ENCODE data around the gene AK5. TPM values are rescaled to one million over a fixed set of nuclear protein-coding genes. Genes with fewer than 3 reads are reported as not detected.

The AK5 gene
- total and polyA plus RNA-seq, 2 donors (not counting 1 experiment from before 2014, with no cell fraction given) = 0.18 TPM; not detected in 1

DNA sequence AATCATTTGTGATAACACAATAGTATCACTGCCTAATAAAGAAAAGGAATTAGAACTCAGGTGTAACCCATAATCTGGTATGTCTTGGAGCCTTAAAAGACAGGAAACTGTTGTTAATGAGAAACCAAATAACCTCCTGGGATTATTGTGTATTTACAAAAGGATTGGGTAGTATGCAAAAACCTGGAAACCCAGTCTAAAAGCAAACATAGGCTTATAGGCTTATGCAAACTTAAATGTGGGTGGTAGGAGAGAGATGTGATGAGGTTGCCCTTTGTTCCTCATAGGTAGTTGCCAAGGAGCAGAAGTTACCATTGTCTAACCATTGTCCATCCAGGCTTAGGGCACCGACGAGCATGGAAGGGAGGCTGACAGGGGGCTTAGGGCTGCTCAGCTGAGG is 165.8 kb downstream of the AK5 start:
- Histone ChIP-seq H3K9ac (ENCODE audit: low read length) (no peak overlapping the region), H3K4me3 (ENCODE audit: control extremely low read depth in 1 of 5, extremely low read depth in 1 of 5, insufficient read depth in 1 of 5, low read depth in 2 of 5, low read length in 4 of 5) (no peak overlapping the region), H3K9me3 (ENCODE audit: control extremely low read depth in 1 of 3, control insufficient read depth in 2 of 3, insufficient read depth in 1 of 3, low read length in 2 of 3) (no peaks in the 10 kb centered on the region), H2AFZ (ENCODE audit: insufficient read depth, low read depth, low read length, poor library complexity, severe bottlenecking) (no peak overlapping the region), H4K20me1 (ENCODE audit: control insufficient read depth, insufficient read depth, low read length, poor library complexity, severe bottlenecking) (no peaks in the 10 kb centered on the region), H3K27ac (ENCODE audit: low read length in 2 of 2) (no peak overlapping the region), H3K4me1 (ENCODE audit: control insufficient read depth in 2 of 2, insufficient read depth in 2 of 2, low read length in 2 of 2) (no peaks in the 10 kb centered on the region), H3K4me2 (replicated peaks; ENCODE audit: low read depth, low read length, poor library complexity, severe bottlenecking) (no peak overlapping the region), H3K79me2 (ENCODE audit: control insufficient read depth, insufficient read depth, low read length) (no peaks in the 10 kb centered on the region), H3K36me3 (replicated peaks in 1 of 2; ENCODE audit: control extremely low read depth in 1 of 2, control insufficient read depth in 1 of 2, extremely low read depth in 1 of 2, insufficient read depth in 2 of 2, low read length in 1 of 2) (no peaks in the 10 kb centered on the region), H3K27me3 (replicated peaks in 1 of 4; ENCODE audit: control extremely low read depth in 1 of 4, control insufficient read depth in 3 of 4, insufficient read depth in 4 of 4, low read length in 3 of 4) (no peaks in the 10 kb centered on the region)
- H3K27me3 Mint-ChIP-seq = peaks cover 16% of the 10 kb centered on the region
- WGBS (ENCODE audit: insufficient coverage) = 95% methylated on average over 2 of the region's 2 CpGs
- H3K27ac Mint-ChIP-seq = no peak overlapping the region
- DNase-seq (no peak), ATAC-seq (ENCODE audit: low read depth) (no peak)
- H3K4me1 Mint-ChIP-seq = no peaks in the 10 kb centered on the region
- no peak overlapping the region for H3K4me3 Mint-ChIP-seq
- intact Hi-C loops (cut with micrococcal nuclease) = no loop called here
- ChIA-PET CTCF (no interaction called here), POLR2A (no interaction called here)
- H3K9me3 Mint-ChIP-seq (ENCODE audit: insufficient read depth) = no peaks in the 10 kb centered on the region
- TF ChIP-seq EZH2 (IDR thresholded peaks at IDR 0.05; ENCODE audit: borderline replicate concordance, insufficient read depth, low read depth, low read length, poor library complexity, severe bottlenecking) = no peak
- TF ChIP-seq, protein P1, sequence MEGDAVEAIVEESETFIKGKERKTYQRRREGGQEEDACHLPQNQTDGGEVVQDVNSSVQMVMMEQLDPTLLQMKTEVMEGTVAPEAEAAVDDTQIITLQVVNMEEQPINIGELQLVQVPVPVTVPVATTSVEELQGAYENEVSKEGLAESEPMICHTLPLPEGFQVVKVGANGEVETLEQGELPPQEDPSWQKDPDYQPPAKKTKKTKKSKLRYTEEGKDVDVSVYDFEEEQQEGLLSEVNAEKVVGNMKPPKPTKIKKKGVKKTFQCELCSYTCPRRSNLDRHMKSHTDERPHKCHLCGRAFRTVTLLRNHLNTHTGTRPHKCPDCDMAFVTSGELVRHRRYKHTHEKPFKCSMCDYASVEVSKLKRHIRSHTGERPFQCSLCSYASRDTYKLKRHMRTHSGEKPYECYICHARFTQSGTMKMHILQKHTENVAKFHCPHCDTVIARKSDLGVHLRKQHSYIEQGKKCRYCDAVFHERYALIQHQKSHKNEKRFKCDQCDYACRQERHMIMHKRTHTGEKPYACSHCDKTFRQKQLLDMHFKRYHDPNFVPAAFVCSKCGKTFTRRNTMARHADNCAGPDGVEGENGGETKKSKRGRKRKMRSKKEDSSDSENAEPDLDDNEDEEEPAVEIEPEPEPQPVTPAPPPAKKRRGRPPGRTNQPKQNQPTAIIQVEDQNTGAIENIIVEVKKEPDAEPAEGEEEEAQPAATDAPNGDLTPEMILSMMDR (IDR thresholded peaks at IDR 0.05) = no peak

DNA sequence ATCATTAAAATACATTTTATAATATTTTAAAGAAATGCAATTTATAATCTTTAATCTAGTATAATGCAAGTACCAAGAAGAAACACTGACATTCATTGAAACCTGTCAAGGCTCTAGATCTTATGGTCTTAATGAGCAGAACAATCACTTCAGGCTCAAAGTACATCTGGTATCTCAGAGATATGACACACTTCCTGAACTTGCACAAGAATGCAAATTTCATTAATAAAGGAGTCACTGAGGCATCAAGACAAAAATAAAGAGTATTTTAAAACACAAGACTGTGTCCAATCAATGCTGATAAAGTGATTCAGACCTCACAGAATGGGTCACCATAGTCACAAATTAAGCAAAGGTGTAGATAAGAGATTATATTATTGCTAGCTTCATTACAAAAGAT is 178.1 kb downstream of the AK5 start:
- ATAC-seq (ENCODE audit: low read depth) = no peak
- TF ChIP-seq, protein P1 (IDR thresholded peaks at IDR 0.05) = no peak
- TF ChIP-seq EZH2 (IDR thresholded peaks at IDR 0.05; ENCODE audit: borderline replicate concordance, insufficient read depth, low read depth, low read length, poor library complexity, severe bottlenecking) = no peak
- Histone ChIP-seq H3K4me2 (replicated peaks; ENCODE audit: low read depth, low read length, poor library complexity, severe bottlenecking) (no peak overlapping the region), H3K9me3 (ENCODE audit: control extremely low read depth in 1 of 3, control insufficient read depth in 2 of 3, insufficient read depth in 1 of 3, low read length in 2 of 3) (no peaks in the 10 kb centered on the region), H2AFZ (ENCODE audit: insufficient read depth, low read depth, low read length, poor library complexity, severe bottlenecking) (no peak overlapping the region), H3K4me1 (ENCODE audit: control insufficient read depth in 2 of 2, insufficient read depth in 2 of 2, low read length in 2 of 2) (no peaks in the 10 kb centered on the region), H3K27me3 (replicated peaks in 1 of 4; ENCODE audit: control extremely low read depth in 1 of 4, control insufficient read depth in 3 of 4, insufficient read depth in 4 of 4, low read length in 3 of 4) (no peaks in the 10 kb centered on the region), H3K27ac (ENCODE audit: low read length in 2 of 2) (no peak overlapping the region), H3K79me2 (ENCODE audit: control insufficient read depth, insufficient read depth, low read length) (no peaks in the 10 kb centered on the region), H3K36me3 (replicated peaks in 1 of 2; ENCODE audit: control extremely low read depth in 1 of 2, control insufficient read depth in 1 of 2, extremely low read depth in 1 of 2, insufficient read depth in 2 of 2, low read length in 1 of 2) (no peaks in the 10 kb centered on the region), H3K9ac (ENCODE audit: low read length) (no peak overlapping the region), H3K4me3 (ENCODE audit: control extremely low read depth in 1 of 5, extremely low read depth in 1 of 5, insufficient read depth in 1 of 5, low read depth in 2 of 5, low read length in 4 of 5) (no peak overlapping the region), H4K20me1 (ENCODE audit: control insufficient read depth, insufficient read depth, low read length, poor library complexity, severe bottlenecking) (no peaks in the 10 kb centered on the region)
- no peaks in the 10 kb centered on the region for H3K4me1 Mint-ChIP-seq
- no peaks in the 10 kb centered on the region for H3K9me3 Mint-ChIP-seq (ENCODE audit: insufficient read depth)
- no peak overlapping the region for H3K27ac Mint-ChIP-seq
- intact Hi-C loops (cut with micrococcal nuclease) = no loop called here
- ChIA-PET CTCF (no interaction called here), POLR2A (no interaction called here)
- H3K4me3 Mint-ChIP-seq = no peak overlapping the region
- peaks cover 11% of the 10 kb centered on the region for H3K27me3 Mint-ChIP-seq
- DNase-seq = no peak

Data from B cell (primary cell).